IMR-90 (cell line): ENCODE results near the gene ADD2. TPM values are rescaled to one million over a fixed set of nuclear protein-coding genes. Genes with fewer than 3 reads are reported as not detected.

Experiments
- ATAC-seq: fragments of 200-7000 bp; cut with Tn5 transposase; 2 replicates; pipeline ENCODE4 v1.9.1; 2020; ENCODE audit warnings: low read depth, mild to moderate bottlenecking, moderate library complexity
- BruUV-seq: library from RNA; stranded (reverse); fragments of 400-500 nt; replicated peaks from 2 replicates; lab custom pipeline; 2021; lab: Mats Ljungman, UMichigan
- CTCF ChIA-PET: fragments of 300-600 bp; formaldehyde crosslinking; extraction: SDS; loops from one replicate; lab custom pipeline; 2021; ENCODE audit warnings: antibody characterized with exemption; lab: Yijun Ruan, JAX
- POLR2A ChIA-PET: fragments of 300-600 bp; sonication (Branson Sonifier 250); formaldehyde crosslinking; loops from one replicate; lab custom pipeline; 2022; ENCODE audit warnings: antibody characterized with exemption; ENCODE audit not compliant: unreplicated experiment; lab: Charles Lee
- DNase-seq: peaks from one replicate; pipeline ENCODE4 v3.0.0; 2013
- H2AFZ ChIP-seq: replicated peaks from 2 replicates; pipeline ENCODE3; 2013; ENCODE audit warnings: low read length, mild to moderate bottlenecking; ENCODE audit not compliant: poor library complexity
- H2AK5ac ChIP-seq: 2 replicates; pipeline ENCODE4 v1.6.1; 2013; ENCODE audit warnings: low read depth, low read length, inconsistent platforms
- H2AK9ac ChIP-seq: replicated peaks from 2 replicates; pipeline ENCODE3; 2013; ENCODE audit warnings: mild to moderate bottlenecking, low read depth, low read length, moderate library complexity; ENCODE audit not compliant: poor library complexity
- H2BK120ac ChIP-seq: 2 replicates; pipeline ENCODE4 v1.6.1; 2013; ENCODE audit warnings: low read depth, low read length, inconsistent platforms
- H2BK15ac ChIP-seq: 3 replicates; pipeline ENCODE4 v1.6.1; 2013; ENCODE audit warnings: low read depth, low read length, inconsistent platforms
- H2BK20ac ChIP-seq: 2 replicates; pipeline ENCODE4 v1.6.1; 2013; ENCODE audit warnings: low read depth, mild to moderate bottlenecking, inconsistent platforms, low read length, moderate library complexity
- H2BK5ac ChIP-seq: 2 replicates; pipeline ENCODE4 v1.6.1; 2013; ENCODE audit warnings: mild to moderate bottlenecking, low read depth, low read length, inconsistent platforms; ENCODE audit not compliant: poor library complexity, severe bottlenecking
- H3K14ac ChIP-seq: replicated peaks from 2 replicates; pipeline ENCODE4 v1.6.1; 2013; ENCODE audit warnings: low read depth, low read length, inconsistent platforms
- H3K18ac ChIP-seq: 2 replicates; pipeline ENCODE4 v1.6.1; 2013; ENCODE audit warnings: low read depth, low read length, control low read depth
- H3K23ac ChIP-seq: 2 replicates; pipeline ENCODE4 v1.6.1; 2013; ENCODE audit warnings: low read depth, low read length, inconsistent platforms
- H3K27ac ChIP-seq: 2 replicates; pipeline ENCODE4 v1.5.1; 2013; ENCODE audit warnings: mild to moderate bottlenecking, control low read depth, low read length; ENCODE audit not compliant: insufficient read depth
- H3K27me3 ChIP-seq: 2 replicates; pipeline ENCODE4 v1.6.1; 2013; ENCODE audit warnings: low read length; ENCODE audit not compliant: control insufficient read depth, insufficient read depth
- H3K36me3 ChIP-seq: 2 replicates; pipeline ENCODE4 v1.6.1; 2013; ENCODE audit warnings: low read length, mixed read lengths; ENCODE audit not compliant: control insufficient read depth, insufficient read depth
- H3K4ac ChIP-seq: 2 replicates; pipeline ENCODE4 v1.6.1; 2013; ENCODE audit warnings: low read depth, low read length, inconsistent platforms
- H3K4me1 ChIP-seq: 2 replicates; pipeline ENCODE4 v1.6.1; 2013; ENCODE audit warnings: low read length, mixed read lengths; ENCODE audit not compliant: control insufficient read depth, insufficient read depth
- H3K4me2 ChIP-seq: 2 replicates; pipeline ENCODE4 v1.6.1; 2013; ENCODE audit warnings: low read depth, mild to moderate bottlenecking, control low read depth, low read length, moderate library complexity
- H3K4me3 ChIP-seq: 2 replicates; pipeline ENCODE4 v1.5.1; 2013; ENCODE audit warnings: low read depth, mild to moderate bottlenecking, control low read depth, low read length, moderate library complexity; ENCODE audit not compliant: insufficient read depth
- H3K56ac ChIP-seq: 2 replicates; pipeline ENCODE4 v1.6.1; 2013; ENCODE audit warnings: low read length, inconsistent platforms; ENCODE audit not compliant: insufficient read depth; ENCODE audit errors: extremely low read depth
- H3K79me1 ChIP-seq, 2 experiments: 2 replicates each; pipeline ENCODE4 v1.6.1; 2013; ENCODE audit warnings: low read length in 2 of 2, inconsistent platforms in 1 of 2, low read depth in 1 of 2
- H3K9ac ChIP-seq: 2 replicates; pipeline ENCODE4 v1.6.1; 2013; ENCODE audit warnings: low read depth, low read length, control low read depth
- H3K9me1 ChIP-seq: 2 replicates; pipeline ENCODE4 v1.6.1; 2013; ENCODE audit warnings: low read length, inconsistent platforms; ENCODE audit not compliant: insufficient read depth
- H3K9me3 ChIP-seq: 2 replicates; pipeline ENCODE4 v1.6.1; 2013; ENCODE audit warnings: low read length; ENCODE audit not compliant: control insufficient read depth, insufficient read depth
- H4K20me1 ChIP-seq: 2 replicates; pipeline ENCODE4 v1.6.1; 2013; ENCODE audit warnings: low read length, inconsistent platforms; ENCODE audit not compliant: insufficient read depth
- H4K5ac ChIP-seq: 2 replicates; pipeline ENCODE4 v1.6.1; 2013; ENCODE audit warnings: mild to moderate bottlenecking, low read depth, low read length, control low read depth
- H4K8ac ChIP-seq, 2 experiments: 2 replicates each; pipeline ENCODE4 v1.6.1; 2013; ENCODE audit warnings: low read depth in 2 of 2, low read length in 2 of 2, control low read depth in 1 of 2, inconsistent platforms in 1 of 2
- H4K91ac ChIP-seq: 2 replicates; pipeline ENCODE4 v1.6.1; 2013; ENCODE audit warnings: low read depth, low read length, inconsistent platforms; ENCODE audit not compliant: insufficient read depth
- CHD1 ChIP-seq: IDR thresholded peaks from 2 replicates; pipeline ENCODE4 v1.6.1; 2012; ENCODE audit warnings: low read depth, low read length, improper control_type of control experiment
- FOS ChIP-seq: fragments of 150-350 bp; IDR thresholded peaks from 2 replicates; pipeline ENCODE4 v1.6.1; 2016; ENCODE audit warnings: low read depth, low read length
- RFX5 ChIP-seq: IDR thresholded peaks from 2 replicates; pipeline ENCODE4 v1.8.0; 2012; ENCODE audit warnings: low read depth, mild to moderate bottlenecking, low read length, moderate library complexity
- SMC3 ChIP-seq: fragments of 150-350 bp; IDR thresholded peaks from 2 replicates; pipeline ENCODE4 v1.6.1; 2016; ENCODE audit warnings: low read depth, mild to moderate bottlenecking, antibody characterized with exemption, low read length, moderate library complexity
- USF2 ChIP-seq: fragments of 150-350 bp; IDR thresholded peaks from 2 replicates; pipeline ENCODE4 v1.6.1; 2017; ENCODE audit warnings: mild to moderate bottlenecking, antibody characterized with exemption, low read length, low read depth
- WGBS, 2 experiments: methylation state at CpG; one replicate each; pipeline versions ENCODE4 v1.1.5 to v1.1.7; 2013; ENCODE audit warnings: missing lambda C conversion rate in 2 of 2; ENCODE audit not compliant: insufficient read length in 1 of 2; ENCODE audit errors: extremely low coverage in 2 of 2; 5-methylcytosine and 5-hydroxymethylcytosine counted together
- dilution Hi-C: fragments of 300-500 bp; cut with HindIII; formaldehyde crosslinking; loops from one replicate; pipeline ENCODE4 v1.14.3; 2018; ENCODE audit warnings: low sequenced_read_pairs; ENCODE audit not compliant: unreplicated experiment
- in situ Hi-C: fragments of 300-500 bp; cut with MboI; formaldehyde crosslinking; loops from 3 replicates; pipeline ENCODE4 v1.14.3; 2019; ENCODE audit warnings: low sequenced_read_pairs, inconsistent platforms, mixed read lengths
- intact Hi-C: fragments of 100-400 bp; cut with micrococcal nuclease; formaldehyde crosslinking; loops from 2 replicates; pipeline ENCODE4 v1.10.0; 2022
- polyA plus RNA-seq, 3 experiments: library from polyadenylated mRNA; depleted of rRNA; stranded (reverse); fragments of >200 nt; gene quantifications; 2 replicates each; pipeline ENCODE4 v1.2.3, GENCODE V29; 2012; ENCODE audit warnings: low replicate concordance in 1 of 3
- total RNA-seq: library from RNA; depleted of rRNA; stranded (reverse); fragments of >200 nt; gene quantifications from 2 replicates; pipeline ENCODE4 v1.2.3, GENCODE V29; 2012

Gene ADD2
- total and polyA plus RNA-seq, 2 of the 4 experiments (the other 2 are of a cell fraction) = not detected

GRCh38 chr2:70615222-70615621, 152.8 kb downstream of the ADD2 start:
- Histone ChIP-seq H3K9me1 (no peaks in the 10 kb centered on the region), H4K20me1 (no peaks in the 10 kb centered on the region), H4K91ac (no peak overlapping the region), H4K5ac (no peak overlapping the region), H2BK15ac (no peak overlapping the region), H3K9ac (no peak overlapping the region), H2BK120ac (no peak overlapping the region), H3K9me3 (no peaks in the 10 kb centered on the region), H2BK20ac (no peak overlapping the region), H3K27me3 (peaks cover 17% of the 10 kb centered on the region), H3K4me2 (no peak overlapping the region), H3K14ac (no peak overlapping the region), H3K18ac (no peak overlapping the region), H3K27ac (no peak overlapping the region), H3K56ac (no peak overlapping the region), H3K4me1 (no peaks in the 10 kb centered on the region), H4K8ac (no peak overlapping the region), H2AK5ac (no peak overlapping the region), H2AFZ (no peak overlapping the region), H3K79me1 (no peaks in the 10 kb centered on the region), H2BK5ac (no peak overlapping the region), H3K4me3 (no peak overlapping the region), H3K23ac (no peak overlapping the region), H2AK9ac (no peak overlapping the region), H3K36me3 (no peaks in the 10 kb centered on the region), H3K4ac (no peak overlapping the region)
- BruUV-seq = no TSS peak
- dilution Hi-C loops = no loop called here
- intact Hi-C loops = no loop called here
- CTCF ChIA-PET = interaction anchor here (1.2 kb wide), 1 partner anchor 311 kb away, joined by 4 read pairs; no protein-coding TSS in a partner anchor
- in situ Hi-C loops = loop anchor here (10.0 kb wide), 1 partner anchor 270 kb away; no protein-coding TSS in a partner anchor
- ATAC-seq (no peak), DNase-seq (no peak)
- TF ChIP-seq SMC3 (no peak), RFX5 (no peak), CHD1 (no peak), FOS (no peak), USF2 (no peak)
- POLR2A ChIA-PET = no interaction called here
- whole genome bisulfite sequencing, 2 experiments = 13% methylated on average over 1 of the region's 2 CpGs; no CpG with 5 or more reads in 1 of the 2 experiments
